ENCODE measurements around the gene GALNT2.

- TF ChIP-seq POLR2AphosphoS5 (IDR thresholded peaks at IDR 0.05; ENCODE audit: low read depth) (no peak), GABPA (IDR thresholded peaks at IDR 0.05; ENCODE audit: low read depth) (no peak)
- TF ChIP-seq, protein P1, sequence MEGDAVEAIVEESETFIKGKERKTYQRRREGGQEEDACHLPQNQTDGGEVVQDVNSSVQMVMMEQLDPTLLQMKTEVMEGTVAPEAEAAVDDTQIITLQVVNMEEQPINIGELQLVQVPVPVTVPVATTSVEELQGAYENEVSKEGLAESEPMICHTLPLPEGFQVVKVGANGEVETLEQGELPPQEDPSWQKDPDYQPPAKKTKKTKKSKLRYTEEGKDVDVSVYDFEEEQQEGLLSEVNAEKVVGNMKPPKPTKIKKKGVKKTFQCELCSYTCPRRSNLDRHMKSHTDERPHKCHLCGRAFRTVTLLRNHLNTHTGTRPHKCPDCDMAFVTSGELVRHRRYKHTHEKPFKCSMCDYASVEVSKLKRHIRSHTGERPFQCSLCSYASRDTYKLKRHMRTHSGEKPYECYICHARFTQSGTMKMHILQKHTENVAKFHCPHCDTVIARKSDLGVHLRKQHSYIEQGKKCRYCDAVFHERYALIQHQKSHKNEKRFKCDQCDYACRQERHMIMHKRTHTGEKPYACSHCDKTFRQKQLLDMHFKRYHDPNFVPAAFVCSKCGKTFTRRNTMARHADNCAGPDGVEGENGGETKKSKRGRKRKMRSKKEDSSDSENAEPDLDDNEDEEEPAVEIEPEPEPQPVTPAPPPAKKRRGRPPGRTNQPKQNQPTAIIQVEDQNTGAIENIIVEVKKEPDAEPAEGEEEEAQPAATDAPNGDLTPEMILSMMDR (IDR thresholded peaks at IDR 0.05; ENCODE audit: insufficient read depth, low read length), result no peak
Observed at GRCh38 chr1:230108580-230108979, 41.5 kb downstream of the GALNT2 start.
